Lower leg skin (tissue), 3 donors: Measurements from ENCODE around the gene TRPV6.

ENCODE experiments used
- CTCF ChIP-seq, 3 donors: fragments of 450-650 bp; IDR thresholded peaks; one replicate each; pipeline ENCODE4 v1.5.1; 2016; ENCODE audit warnings: antibody characterized with exemption in 3 of 3, mild to moderate bottlenecking in 3 of 3, moderate library complexity in 2 of 3
- POLR2A ChIP-seq, 2 donors: fragments of 450-650 bp; IDR thresholded peaks; one replicate each; pipeline ENCODE4 v1.6.1; 2016 to 2017; ENCODE audit warnings: antibody characterized with exemption in 2 of 2, mild to moderate bottlenecking in 1 of 2, moderate library complexity in 1 of 2

DNA sequence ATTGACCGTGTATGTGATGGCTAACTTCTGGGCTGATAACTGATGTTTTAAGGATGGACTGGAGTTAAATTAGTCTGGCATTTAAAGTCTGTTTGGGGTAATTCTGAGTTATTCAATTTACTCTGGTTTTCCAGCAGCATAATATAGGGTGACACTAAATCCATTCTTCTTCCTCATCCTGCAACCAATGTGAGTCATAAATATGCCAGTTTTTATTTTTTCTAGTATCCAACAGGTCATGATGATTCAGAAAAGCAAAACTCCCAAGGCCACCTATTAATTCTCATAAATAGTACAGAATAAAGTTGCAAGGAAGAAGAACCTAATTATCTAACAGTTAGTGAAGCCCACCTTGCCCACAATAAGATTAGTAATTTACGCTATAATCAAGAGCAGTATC is 38.2 kb downstream of the TRPV6 start:
- no peak for TF ChIP-seq CTCF (IDR thresholded peaks at IDR 0.05)
- no peak for TF ChIP-seq POLR2A (IDR thresholded peaks at IDR 0.05)
